K562 (cell line): ENCODE results near the gene NEDD8. TPM values are rescaled to one million over a fixed set of nuclear protein-coding genes. Genes with fewer than 3 reads are reported as not detected.

Experiments used
- ATAC-seq: fragments of 200-7000 bp; cut with Tn5 transposase; 3 replicates; pipeline ENCODE4 v1.9.1; 2020; ENCODE audit warnings: moderate library complexity
- BruUV-seq: library from RNA; stranded (reverse); fragments of 400-500 nt; replicated peaks from 2 replicates; lab custom pipeline; 2021; lab: Mats Ljungman, UMichigan
- CTCF ChIA-PET: fragments of 300-600 bp; formaldehyde crosslinking; extraction: SDS; loops from one replicate; lab custom pipeline; 2021; ENCODE audit warnings: low intra/inter-chr PET ratio; lab: Yijun Ruan, JAX
- POLR2A ChIA-PET: fragments of 300-600, 350-650 bp; sonication (Branson Sonifier 250); formaldehyde crosslinking; extraction: SDS; loops from one replicate; lab custom pipeline; 2021; ENCODE audit warnings: antibody characterized with exemption, inconsistent platforms; lab: Yijun Ruan, JAX
- DNase-seq, 4 experiments: peaks; one replicate each; pipeline versions ENCODE4 v3.0.0 to v3.0.0-alpha.2; 2011 to 2018; ENCODE audit warnings: low spot score in 3 of 4, mixed read lengths in 3 of 4; ENCODE audit errors: extremely low read depth in 1 of 4
- FAIRE-seq: peaks from 2 replicates; lab custom pipeline; 2011; peaks lifted over from hg19 to GRCh38; lab: Jason Lieb, UNC
- H2AFZ ChIP-seq: 2 replicates; pipeline ENCODE4 v1.6.0; 2011; ENCODE audit warnings: low read depth, low read length, control low read depth, inconsistent platforms
- H3K27ac ChIP-seq: fragments of 200-600 bp; 3 replicates; pipeline ENCODE4 v1.8.0; 2011; ENCODE audit warnings: low read depth, mild to moderate bottlenecking, control low read depth, inconsistent platforms, low read length, moderate library complexity, mixed read lengths; ENCODE audit errors: extremely low read depth
- H3K27me3 ChIP-seq, 2 experiments: fragments of 300-600 bp in 1 of 2; 2 replicates in 1 of 2; 3 replicates in 1 of 2; pipeline versions ENCODE4 v1.6.0 to v1.8.0; 2011; ENCODE audit warnings: inconsistent platforms in 2 of 2, low read length in 2 of 2, mild to moderate bottlenecking in 1 of 2, mixed read lengths in 1 of 2, moderate library complexity in 1 of 2; ENCODE audit not compliant: control insufficient read depth in 2 of 2, insufficient read depth in 2 of 2
- H3K36me3 ChIP-seq: fragments of 300-600 bp; 3 replicates; pipeline ENCODE4 v1.8.0; 2011; ENCODE audit warnings: mild to moderate bottlenecking, low read length, inconsistent platforms; ENCODE audit not compliant: control insufficient read depth, insufficient read depth
- H3K4me1 ChIP-seq, 2 experiments: fragments of 200-600 bp in 1 of 2; replicated peaks in 1 of 2; 2 replicates in 1 of 2; 3 replicates in 1 of 2; pipeline versions ENCODE4 v1.5.1 to v1.8.0; 2011; ENCODE audit warnings: inconsistent platforms in 2 of 2, low read length in 2 of 2, mild to moderate bottlenecking in 1 of 2, mixed read lengths in 1 of 2, moderate library complexity in 1 of 2; ENCODE audit not compliant: control insufficient read depth in 2 of 2, insufficient read depth in 2 of 2
- H3K4me2 ChIP-seq: 2 replicates; pipeline ENCODE4 v1.6.1; 2011; ENCODE audit warnings: low read length, control low read depth, inconsistent platforms, mixed read lengths; ENCODE audit not compliant: insufficient read depth
- H3K4me3 ChIP-seq: fragments of 200-600 bp; sonication (generic), shearing (Covaris generic); 2 replicates; pipeline ENCODE4 v1.5.1; 2016; ENCODE audit warnings: control low read depth, inconsistent platforms
- H3K79me2 ChIP-seq: fragments of 200-600 bp; 3 replicates; pipeline ENCODE4 v1.8.0; 2011; ENCODE audit warnings: low read length, inconsistent platforms; ENCODE audit not compliant: control insufficient read depth, insufficient read depth
- H3K9ac ChIP-seq, 2 experiments: 2 replicates each; pipeline versions ENCODE4 v1.6.0 to v1.6.1; 2011; ENCODE audit warnings: low read depth in 2 of 2, low read length in 2 of 2, control low read depth in 1 of 2, inconsistent platforms in 1 of 2, mild to moderate bottlenecking in 1 of 2, mixed read lengths in 1 of 2; ENCODE audit not compliant: insufficient read depth in 1 of 2
- H3K9me1 ChIP-seq: one replicate; pipeline ENCODE4 v1.6.0; 2011; ENCODE audit warnings: inconsistent platforms, mild to moderate bottlenecking, low read length, moderate library complexity; ENCODE audit not compliant: control insufficient read depth, insufficient read depth
- H3K9me3 ChIP-seq: replicated peaks from 2 replicates; pipeline ENCODE4 v1.5.1; 2011; ENCODE audit warnings: low read depth, low read length, inconsistent platforms; ENCODE audit not compliant: control insufficient read depth, insufficient read depth
- H4K20me1 ChIP-seq: replicated peaks from 2 replicates; pipeline ENCODE4 v1.6.1; 2011; ENCODE audit warnings: low read length, inconsistent platforms, mixed read lengths; ENCODE audit not compliant: control insufficient read depth, insufficient read depth
- C11orf30 ChIP-seq: fragments of 450-650 bp; IDR thresholded peaks from 2 replicates; pipeline ENCODE4 v1.6.1; 2016; ENCODE audit warnings: low read depth, mild to moderate bottlenecking
- CHD2 ChIP-seq: IDR thresholded peaks from 2 replicates; pipeline ENCODE4 v1.6.1; 2011; ENCODE audit warnings: low read depth, low read length
- FOXP4 ChIP-seq: sonication (generic); formaldehyde crosslinking; IDR thresholded peaks from 2 replicates; pipeline ENCODE4 v1.8.0; 2022; ENCODE audit warnings: mild to moderate bottlenecking, missing genetic modification reagents, borderline replicate concordance
- MYC ChIP-seq, 2 experiments: fragments of 250-450 bp in 1 of 2; sonication (Bioruptor Pico) in 1 of 2; IDR thresholded peaks; 2 replicates each; pipeline versions ENCODE4 v1.5.1 to v1.6.1; 2012 to 2021; ENCODE audit warnings: low read depth in 2 of 2, borderline replicate concordance in 1 of 2, improper control_type of control experiment in 1 of 2, low read length in 1 of 2, mild to moderate bottlenecking in 1 of 2, moderate library complexity in 1 of 2
- NR2C2 ChIP-seq, 2 experiments: fragments of 200-800 bp in 1 of 2; sonication (Bioruptor generic) in 1 of 2; sonication (generic) in 1 of 2; formaldehyde crosslinking in 1 of 2; IDR thresholded peaks; 2 replicates each; pipeline versions ENCODE4 v1.6.1 to v1.8.0; 2016 to 2022; ENCODE audit warnings: mild to moderate bottlenecking in 1 of 2, missing compliant biosample characterization in 1 of 2, missing genetic modification characterization in 1 of 2, missing genetic modification reagents in 1 of 2
- POLR2B ChIP-seq: fragments of 450-650 bp; IDR thresholded peaks from 2 replicates; pipeline ENCODE4 v1.6.1; 2018; ENCODE audit warnings: low read depth; ENCODE audit not compliant: partially characterized antibody
- POLR3A ChIP-seq: IDR thresholded peaks from 2 replicates; pipeline ENCODE4 v1.6.1; 2011; ENCODE audit warnings: borderline replicate concordance, mild to moderate bottlenecking, moderate library complexity; ENCODE audit not compliant: insufficient read length, insufficient read depth; ENCODE audit errors: extremely low read depth
- THRA ChIP-seq: fragments of 450-650 bp; IDR thresholded peaks from 2 replicates; pipeline ENCODE4 v1.6.1; 2017; ENCODE audit warnings: mild to moderate bottlenecking, moderate library complexity
- ZNF253 ChIP-seq: fragments of 250-450 bp; sonication (Bioruptor Pico); conservative IDR thresholded peaks from 2 replicates; pipeline ENCODE4 v1.6.1; 2021; ENCODE audit warnings: mild to moderate bottlenecking
- WGBS: fragments of 100-300 bp; shearing (Covaris generic); methylation state at CpG from one replicate; pipeline ENCODE4 v1.1.6; 2016; ENCODE audit warnings: low coverage, mixed read lengths; ENCODE audit not compliant: insufficient coverage; ENCODE audit errors: missing lambda C conversion rate; 5-methylcytosine and 5-hydroxymethylcytosine counted together
- in situ Hi-C: fragments of 300-500 bp; cut with MboI; formaldehyde crosslinking; loops from 4 replicates; pipeline ENCODE4 v1.15.0; 2018; ENCODE audit warnings: inconsistent platforms, mixed read lengths
- intact Hi-C: fragments of 100-400 bp; cut with micrococcal nuclease; formaldehyde crosslinking; loops from 2 replicates; pipeline ENCODE4 v1.14.2; 2022
- polyA plus RNA-seq, 8 experiments: library from polyadenylated mRNA; depleted of rRNA in 4 of 8; stranded (reverse) in 5 of 8; unstranded in 3 of 8; fragments of >200 nt; fragmentation: Nextera tagmentation in 2 of 8; fragmentation: Illumina TruSeq in 1 of 8; extraction: Ambion mirVana in 2 of 8; extraction: Trizol in 1 of 8; gene quantifications; 2 replicates each; pipeline versions ENCODE4 v1.2.1 to v1.2.3, GENCODE V29; 2011 to 2014; ENCODE audit warnings: inconsistent platforms in 1 of 8, missing spikeins in 1 of 8
- total RNA-seq, 7 experiments: library from RNA; depleted of rRNA in 6 of 7; stranded (reverse); fragments of >200 nt in 6 of 7; fragmentation: Illumina TruSeq in 2 of 7; extraction: Trizol in 2 of 7; gene quantifications; 2 replicates each; pipeline versions ENCODE4 v1.2.1 to v1.2.3, GENCODE V29; 2011 to 2021; ENCODE audit warnings: low replicate concordance in 1 of 7
- TF ChIP-seq, protein P1 (sequence below): fragments of 250-450 bp; sonication (Bioruptor Pico); IDR thresholded peaks from 2 replicates; pipeline ENCODE4 v1.4.0; 2020; ENCODE audit warnings: borderline replicate concordance
- TF ChIP-seq, protein P2 (sequence below), 3 experiments: fragments of 200-800 bp in 1 of 3; sonication (Bioruptor generic) in 1 of 3; sonication (generic) in 1 of 3; formaldehyde crosslinking in 1 of 3; IDR thresholded peaks; 2 replicates each; pipeline versions ENCODE4 v1.6.1 to v1.8.0; 2016 to 2022; ENCODE audit warnings: mild to moderate bottlenecking in 2 of 3, missing compliant biosample characterization in 2 of 3, missing genetic modification characterization in 2 of 3, missing genetic modification reagents in 1 of 3

Gene NEDD8
- total and polyA plus RNA-seq, 9 of the 15 experiments (the other 6 are each of a cell fraction or from before 2014, with no cell fraction given) = 142 to 691 (median 260) TPM

- TF ChIP-seq THRA (no peak), NR2C2 (CRISPR knock-in tag; IDR thresholded peaks at IDR 0.05) (no peak), NR2C2 (tag; IDR thresholded peaks at IDR 0.05) (peak; percentile 9; the same call in 1 of the 2 replicates)
Measured at GRCh38 chr14:24189059-24189375, 43.1 kb downstream of the NEDD8 start (continued).

- CTCF ChIA-PET = no interaction called here
- intact Hi-C loops (no loop called here), in situ Hi-C loops (no loop called here)
- WGBS = under 1% methylated on average over 35 of the region's 65 CpGs
- Histone ChIP-seq H3K4me2 (peak within 1 kb of the TSS; percentile 87), H3K9me1 (peaks cover 3% of the 10 kb centered on the region), H3K36me3 (peaks cover 68% of the 10 kb centered on the region; the same call in 2 of the 3 replicates), H2AFZ (peak within 1 kb of the TSS; percentile 76), H3K27ac (peak within 1 kb of the TSS; percentile 65), H3K79me2 (peaks cover 24% of the 10 kb centered on the region), H4K20me1 (peaks cover 9% of the 10 kb centered on the region; the same call in 1 of the 2 replicates), H3K9ac (peak within 1 kb of the TSS; percentile 87 to 91), H3K9me3 (no peaks in the 10 kb centered on the region), H3K4me3 (peak within 1 kb of the TSS; percentile 71), H3K27me3 (no peaks in the 10 kb centered on the region), H3K4me1 (peaks cover 0 to 21% of the 10 kb centered on the region in 2 experiments; a peak in 3 of 5 replicates)
- no TSS peak for BruUV-seq
- ATAC-seq (peak; percentile 96), DNase-seq (peak; percentile 87 to 96 (median 92)), FAIRE-seq (peak; percentile 95)
- POLR2A ChIA-PET = interaction anchor here (0.6 to 1.3 kb wide), 8 partner anchors 10 to 112 kb away, joined by 3 to 9 read pairs (median 4); partner anchors contain the start of genes DHRS1, IRF9, NOP9 and TINF2
- TF ChIP-seq, protein P1, sequence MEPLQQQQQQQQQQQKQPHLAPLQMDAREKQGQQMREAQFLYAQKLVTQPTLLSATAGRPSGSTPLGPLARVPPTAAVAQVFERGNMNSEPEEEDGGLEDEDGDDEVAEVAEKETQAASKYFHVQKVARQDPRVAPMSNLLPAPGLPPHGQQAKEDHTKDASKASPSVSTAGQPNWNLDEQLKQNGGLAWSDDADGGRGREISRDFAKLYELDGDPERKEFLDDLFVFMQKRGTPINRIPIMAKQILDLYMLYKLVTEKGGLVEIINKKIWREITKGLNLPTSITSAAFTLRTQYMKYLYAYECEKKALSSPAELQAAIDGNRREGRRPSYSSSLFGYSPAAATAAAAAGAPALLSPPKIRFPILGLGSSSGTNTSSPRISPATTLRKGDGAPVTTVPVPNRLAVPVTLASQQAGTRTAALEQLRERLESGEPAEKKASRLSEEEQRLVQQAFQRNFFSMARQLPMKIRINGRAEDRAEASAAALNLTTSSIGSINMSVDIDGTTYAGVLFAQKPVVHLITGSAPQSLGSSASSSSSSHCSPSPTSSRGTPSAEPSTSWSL (CRISPR knock-in tag) = no peak
- TF ChIP-seq, protein P2, sequence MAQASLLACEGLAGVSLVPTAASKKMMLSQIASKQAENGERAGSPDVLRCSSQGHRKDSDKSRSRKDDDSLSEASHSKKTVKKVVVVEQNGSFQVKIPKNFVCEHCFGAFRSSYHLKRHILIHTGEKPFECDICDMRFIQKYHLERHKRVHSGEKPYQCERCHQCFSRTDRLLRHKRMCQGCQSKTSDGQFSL (CRISPR knock-in tag; IDR thresholded peaks at IDR 0.05) = no peak
- TF ChIP-seq, protein P2 (tag; IDR thresholded peaks at IDR 0.05) = no peak
- no peak for TF ChIP-seq FOXP4
- TF ChIP-seq MYC (IDR thresholded peaks at IDR 0.05; ENCODE audit: low read depth, low read length) = peak; percentile 98
- TF ChIP-seq MYC (CRISPR knock-in tag; IDR thresholded peaks at IDR 0.05; ENCODE audit: borderline replicate concordance, low read depth) = peak; percentile 92
- TF ChIP-seq ZNF253 (CRISPR knock-in tag) = no peak
- peak; percentile 59 for TF ChIP-seq POLR2B
- peak; percentile 72 for TF ChIP-seq C11orf30
- no peak for TF ChIP-seq POLR3A
- TF ChIP-seq CHD2 = peak; percentile 57
Measured at GRCh38 chr14:24188251-24189058, 43.7 kb downstream of the NEDD8 start, which contains the start of gene IPO4. Gene IPO4, minus strand, starts transcription at chr14:24188816. Its CDS starts 29 bp downstream, at chr14:24188787.
